H9 (cell line): Measurements from ENCODE around the gene FCAMR. TPM values are rescaled to one million over a fixed set of nuclear protein-coding genes. Genes with fewer than 3 reads are reported as not detected.

ENCODE experiments used
- DNase-seq: peaks from one replicate; pipeline ENCODE4 v3.0.0-alpha.2; 2017
- H2AFZ ChIP-seq: one replicate; pipeline ENCODE4 v1.6.1; 2013; ENCODE audit warnings: mild to moderate bottlenecking, low read length, control low read depth, moderate library complexity
- H2AK5ac ChIP-seq: 2 replicates; pipeline ENCODE4 v1.6.1; 2013; ENCODE audit warnings: low read length, control low read depth, mixed read lengths; ENCODE audit not compliant: insufficient read length
- H2BK120ac ChIP-seq: one replicate; pipeline ENCODE4 v1.6.1; 2013; ENCODE audit warnings: low read depth, mild to moderate bottlenecking, low read length, control low read depth, inconsistent platforms; ENCODE audit not compliant: poor library complexity, severe bottlenecking
- H2BK12ac ChIP-seq: 2 replicates; pipeline ENCODE4 v1.6.1; 2013; ENCODE audit warnings: low read length, control low read depth, mixed read lengths, low read depth; ENCODE audit not compliant: insufficient read length
- H2BK15ac ChIP-seq: 2 replicates; pipeline ENCODE4 v1.6.1; 2013; ENCODE audit warnings: low read depth, low read length, control low read depth
- H2BK20ac ChIP-seq: one replicate; pipeline ENCODE4 v1.6.1; 2013; ENCODE audit warnings: low read depth, mild to moderate bottlenecking, low read length, control low read depth, inconsistent platforms; ENCODE audit not compliant: poor library complexity, severe bottlenecking
- H2BK5ac ChIP-seq: 2 replicates; pipeline ENCODE4 v1.6.1; 2013; ENCODE audit warnings: low read length, control low read depth, mixed read lengths; ENCODE audit not compliant: insufficient read length
- H3K14ac ChIP-seq: 2 replicates; pipeline ENCODE4 v1.6.1; 2013; ENCODE audit warnings: low read length, control low read depth; ENCODE audit not compliant: insufficient read depth
- H3K18ac ChIP-seq: 2 replicates; pipeline ENCODE4 v1.6.1; 2013; ENCODE audit warnings: low read depth, mild to moderate bottlenecking, mixed read lengths, low read length, control low read depth; ENCODE audit not compliant: insufficient read length
- H3K23ac ChIP-seq: 2 replicates; pipeline ENCODE4 v1.6.1; 2013; ENCODE audit warnings: low read length, control low read depth, mixed read lengths, low read depth; ENCODE audit not compliant: insufficient read length
- H3K23me2 ChIP-seq: 2 replicates; pipeline ENCODE4 v1.6.1; 2013; ENCODE audit warnings: low read depth, mild to moderate bottlenecking, mixed read lengths, low read length, control low read depth; ENCODE audit not compliant: insufficient read length, poor library complexity, severe bottlenecking
- H3K27ac ChIP-seq: 2 replicates; pipeline ENCODE4 v1.5.1; 2013; ENCODE audit warnings: low read length, control low read depth, mixed read lengths, low read depth; ENCODE audit not compliant: insufficient read length
- H3K27me3 ChIP-seq: 2 replicates; pipeline ENCODE4 v1.6.1; 2013; ENCODE audit warnings: low read length, control low read depth, inconsistent platforms; ENCODE audit not compliant: insufficient read depth
- H3K4ac ChIP-seq: 2 replicates; pipeline ENCODE4 v1.6.1; 2013; ENCODE audit warnings: low read depth, mild to moderate bottlenecking, control low read depth, inconsistent platforms, low read length, moderate library complexity
- H3K4me1 ChIP-seq: 2 replicates; pipeline ENCODE4 v1.6.1; 2013; ENCODE audit warnings: low read length, control low read depth, inconsistent platforms; ENCODE audit not compliant: insufficient read depth
- H3K4me2 ChIP-seq: 2 replicates; pipeline ENCODE4 v1.6.1; 2013; ENCODE audit warnings: low read length, control low read depth, mixed read lengths; ENCODE audit not compliant: insufficient read length, insufficient read depth
- H3K56ac ChIP-seq: 2 replicates; pipeline ENCODE4 v1.6.1; 2013; ENCODE audit warnings: low read depth, mild to moderate bottlenecking, mixed read lengths, low read length, control low read depth; ENCODE audit not compliant: insufficient read length
- H3K79me1 ChIP-seq: 2 replicates; pipeline ENCODE4 v1.6.1; 2013; ENCODE audit warnings: low read depth, mild to moderate bottlenecking, moderate library complexity, low read length, control low read depth, inconsistent platforms; ENCODE audit not compliant: insufficient read depth, poor library complexity, severe bottlenecking
- H3K79me2 ChIP-seq: 2 replicates; pipeline ENCODE4 v1.6.1; 2013; ENCODE audit warnings: low read length, control low read depth, inconsistent platforms; ENCODE audit not compliant: insufficient read depth
- H3K9ac ChIP-seq: 2 replicates; pipeline ENCODE4 v1.6.1; 2013; ENCODE audit warnings: low read length, control low read depth, mixed read lengths; ENCODE audit not compliant: insufficient read length; ENCODE audit errors: extremely low read depth
- H3K9me3 ChIP-seq: one replicate; pipeline ENCODE4 v1.6.1; 2013; ENCODE audit warnings: low read depth, low read length, inconsistent platforms; ENCODE audit not compliant: control insufficient read depth
- H3T11ph ChIP-seq: one replicate; pipeline ENCODE4 v1.6.1; 2013; ENCODE audit warnings: mild to moderate bottlenecking, low read length, control low read depth, inconsistent platforms
- H4K20me1 ChIP-seq: one replicate; pipeline ENCODE4 v1.6.1; 2013; ENCODE audit not compliant: control insufficient read depth, insufficient read length, insufficient read depth
- H4K5ac ChIP-seq: 2 replicates; pipeline ENCODE4 v1.6.1; 2013; ENCODE audit warnings: low read depth, mild to moderate bottlenecking, mixed read lengths, low read length, control low read depth; ENCODE audit not compliant: insufficient read length
- H4K8ac ChIP-seq: replicated peaks from 2 replicates; pipeline ENCODE4 v1.6.1; 2013; ENCODE audit warnings: low read length, control low read depth, mixed read lengths, low read depth; ENCODE audit not compliant: insufficient read length
- H4K91ac ChIP-seq: 2 replicates; pipeline ENCODE4 v1.6.1; 2013; ENCODE audit warnings: low read depth, mild to moderate bottlenecking, moderate library complexity, mixed read lengths, low read length, control low read depth; ENCODE audit not compliant: insufficient read length
- H3K27ac Mint-ChIP-seq, 3 experiments: 2 replicates in 2 of 3; 3 replicates in 1 of 3; pipeline ENCODE4 v1.8.0; 2020 to 2021; ENCODE audit warnings: mixed read lengths in 3 of 3, mild to moderate bottlenecking in 1 of 3, moderate library complexity in 1 of 3
- H3K27me3 Mint-ChIP-seq: 2 replicates; pipeline ENCODE4 v1.8.0; 2021; ENCODE audit warnings: low read depth, mild to moderate bottlenecking, moderate library complexity, mixed read lengths
- H3K36me3 Mint-ChIP-seq, 3 experiments: 2 replicates in 2 of 3; 3 replicates in 1 of 3; pipeline ENCODE4 v1.8.0; 2020 to 2021; ENCODE audit warnings: low read depth in 3 of 3, mixed read lengths in 3 of 3; ENCODE audit not compliant: insufficient read depth in 1 of 3
- H3K4me1 Mint-ChIP-seq, 2 experiments: 2 replicates each; pipeline ENCODE4 v1.8.0; 2020; ENCODE audit warnings: mixed read lengths in 2 of 2
- H3K4me3 Mint-ChIP-seq, 2 experiments: 2 replicates in 1 of 2; 3 replicates in 1 of 2; pipeline ENCODE4 v1.8.0; 2020 to 2021; ENCODE audit warnings: mild to moderate bottlenecking in 2 of 2, mixed read lengths in 2 of 2, moderate library complexity in 1 of 2
- H3K9me3 Mint-ChIP-seq, 2 experiments: 2 replicates in 1 of 2; 3 replicates in 1 of 2; pipeline ENCODE4 v1.8.0; 2020; ENCODE audit warnings: mild to moderate bottlenecking in 2 of 2, mixed read lengths in 2 of 2, moderate library complexity in 1 of 2
- CTCF ChIP-seq: fragments of 200-600 bp; sonication (generic); conservative IDR thresholded peaks from 3 replicates; pipeline ENCODE4 v1.8.0; 2021; ENCODE audit warnings: antibody characterized with exemption, mild to moderate bottlenecking
- WGBS: extraction: QIAGEN DNeasy Blood & Tissue Kit; methylation state at CpG from one replicate; pipeline ENCODE4 v1.1.7; 2013; ENCODE audit warnings: missing lambda C conversion rate, low lambda C conversion rate, mixed read lengths; ENCODE audit not compliant: insufficient read length; ENCODE audit errors: extremely low coverage; 5-methylcytosine and 5-hydroxymethylcytosine counted together
- total RNA-seq: library from RNA; stranded (reverse); gene quantifications from 2 replicates; pipeline ENCODE4 v1.2.1, GENCODE V29; 2021

Gene FCAMR
- total RNA-seq, 1 experiment from 2014 or later, result not detected

GRCh38 chr1:206971029-206971655, 882 bp upstream of the FCAMR start:
- Histone ChIP-seq H3K27me3 (no peaks in the 10 kb centered on the region), H3K4me2 (no peak overlapping the region), H4K5ac (no peak overlapping the region), H2AK5ac (no peak overlapping the region), H3K14ac (no peak overlapping the region), H2BK15ac (no peak overlapping the region), H3K79me2 (no peaks in the 10 kb centered on the region), H3K79me1 (no peaks in the 10 kb centered on the region), H3K27ac (no peak overlapping the region), H3K23ac (no peak overlapping the region), H2BK20ac (no peak overlapping the region), H3K4ac (no peak overlapping the region), H3K18ac (no peak overlapping the region), H3K4me1 (no peaks in the 10 kb centered on the region), H2BK5ac (no peak overlapping the region), H3T11ph (no peak overlapping the region), H4K91ac (no peak overlapping the region), H3K9me3 (no peaks in the 10 kb centered on the region), H2AFZ (no peak overlapping the region), H3K56ac (no peak overlapping the region), H3K9ac (no peak overlapping the region), H4K8ac (no peak overlapping the region), H3K23me2 (no peaks in the 10 kb centered on the region), H2BK12ac (no peak overlapping the region), H2BK120ac (no peak overlapping the region), H4K20me1 (no peaks in the 10 kb centered on the region)
- WGBS, result no CpG with 5 or more reads among the region's 2 CpGs
- peak overlapping the region in 1 of 3 experiments; percentile 10; a peak in 1 of 7 replicates for H3K27ac Mint-ChIP-seq
- no peaks in the 10 kb centered on the region; a peak in 1 of 4 replicates for H3K4me1 Mint-ChIP-seq
- H3K9me3 Mint-ChIP-seq, result no peaks in the 10 kb centered on the region
- no peak for DNase-seq
- no peaks in the 10 kb centered on the region; a peak in 1 of 7 replicates for H3K36me3 Mint-ChIP-seq
- no peak for TF ChIP-seq CTCF
- H3K4me3 Mint-ChIP-seq, result no peak overlapping the region
- H3K27me3 Mint-ChIP-seq, result peaks cover 20% of the 10 kb centered on the region
